ENCODE results near the gene SYNE2.
"Not testable (repeated sequence)": the region's sequence is repeated elsewhere in the genome, so short reads cannot be mapped to it uniquely, and the experiment has no call there.

Gene SYNE2

DNA sequence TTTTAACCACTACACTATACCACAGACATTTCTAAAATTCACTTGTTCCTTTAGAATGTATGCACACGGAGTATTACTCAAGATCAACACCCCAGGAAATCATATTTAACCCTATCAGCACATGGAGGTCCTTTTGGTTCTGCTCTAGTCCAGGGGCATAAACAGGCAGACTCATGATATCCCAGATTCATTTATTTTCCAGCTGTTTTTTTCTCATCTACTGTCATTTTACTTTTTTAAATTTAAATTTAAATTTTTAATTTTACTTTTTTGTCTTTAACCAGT, 17.9 kb downstream of the SYNE2 start:
- not testable (repeated sequence) for DNase-seq

GRCh38 chr14:63874223-63874622, 21.4 kb downstream of the SYNE2 start:
- DNase-seq = no peak

GRCh38 chr14:63875311-63875710, 22.5 kb downstream of the SYNE2 start:
- DNase-seq = no peak

DNA sequence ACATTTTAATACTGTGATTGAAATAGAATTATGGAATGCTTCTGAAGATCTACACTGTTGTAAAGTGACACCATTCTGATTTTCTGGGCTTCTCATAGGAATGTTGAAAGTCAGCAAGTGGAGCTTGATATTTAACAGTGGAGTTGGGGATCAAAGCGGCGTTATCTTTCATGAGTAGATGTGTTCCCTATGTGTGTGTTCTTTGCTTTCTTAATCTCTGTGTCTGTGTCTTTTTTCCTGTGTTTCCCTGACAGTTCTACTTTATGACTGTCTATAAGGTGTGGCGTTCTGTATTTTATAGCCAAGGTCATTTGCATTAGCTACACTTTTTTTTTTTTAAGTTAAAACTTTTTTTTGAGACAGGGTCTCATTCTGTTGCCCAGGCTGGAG, 24.7 kb downstream of the SYNE2 start:
- no peak for DNase-seq

- no peak for DNase-seq
These were observed 25.2 kb downstream of the SYNE2 start for GRCh38 chr14:63878052-63878451.

- DNase-seq = no peak
These were observed 26.0 kb downstream of the SYNE2 start for GRCh38 chr14:63878792-63879191.

DNA sequence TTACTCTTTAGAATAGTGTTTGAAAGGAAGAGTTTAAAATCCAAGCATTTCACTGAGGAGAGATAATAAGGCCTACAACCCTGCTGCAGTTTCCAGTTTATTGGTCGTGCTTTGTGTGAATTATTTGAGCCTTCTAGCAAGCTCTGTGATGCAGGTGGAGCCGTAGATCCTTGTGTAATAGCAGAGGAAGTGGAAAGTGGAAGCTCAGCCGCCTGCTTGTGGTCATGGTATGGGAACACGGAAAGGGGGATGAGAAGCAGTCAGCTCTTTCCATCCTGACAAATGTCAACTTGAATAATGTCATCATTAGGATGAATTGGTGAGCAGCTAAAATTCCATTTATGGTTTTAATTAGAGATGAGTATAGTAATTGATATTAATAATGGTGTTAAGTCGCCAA, 29.1 kb downstream of the SYNE2 start:
- no peak for DNase-seq

DNA sequence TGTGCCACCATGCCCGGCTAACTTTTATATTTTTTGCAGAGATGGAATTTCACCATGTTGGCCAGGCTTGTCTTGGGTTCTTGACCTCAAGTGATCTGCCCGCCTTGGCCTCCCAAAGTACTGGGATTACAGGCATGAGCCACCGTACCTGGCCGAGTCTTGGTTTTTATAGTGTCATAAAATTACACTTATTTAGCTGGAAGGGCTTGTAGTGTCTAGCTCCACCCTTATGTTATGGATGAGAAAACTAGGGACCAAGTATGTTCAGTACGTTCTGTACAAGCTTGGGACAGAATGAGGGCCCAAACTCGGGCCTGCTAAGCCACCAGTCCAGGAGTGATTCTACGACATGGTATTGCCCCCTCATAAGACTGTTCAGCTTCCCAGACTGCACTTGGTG, 35.1 kb downstream of the SYNE2 start:
- DNase-seq = no peak

- no peak for DNase-seq
These were observed 37.7 kb downstream of the SYNE2 start for GRCh38 chr14:63890553-63890952.

DNA sequence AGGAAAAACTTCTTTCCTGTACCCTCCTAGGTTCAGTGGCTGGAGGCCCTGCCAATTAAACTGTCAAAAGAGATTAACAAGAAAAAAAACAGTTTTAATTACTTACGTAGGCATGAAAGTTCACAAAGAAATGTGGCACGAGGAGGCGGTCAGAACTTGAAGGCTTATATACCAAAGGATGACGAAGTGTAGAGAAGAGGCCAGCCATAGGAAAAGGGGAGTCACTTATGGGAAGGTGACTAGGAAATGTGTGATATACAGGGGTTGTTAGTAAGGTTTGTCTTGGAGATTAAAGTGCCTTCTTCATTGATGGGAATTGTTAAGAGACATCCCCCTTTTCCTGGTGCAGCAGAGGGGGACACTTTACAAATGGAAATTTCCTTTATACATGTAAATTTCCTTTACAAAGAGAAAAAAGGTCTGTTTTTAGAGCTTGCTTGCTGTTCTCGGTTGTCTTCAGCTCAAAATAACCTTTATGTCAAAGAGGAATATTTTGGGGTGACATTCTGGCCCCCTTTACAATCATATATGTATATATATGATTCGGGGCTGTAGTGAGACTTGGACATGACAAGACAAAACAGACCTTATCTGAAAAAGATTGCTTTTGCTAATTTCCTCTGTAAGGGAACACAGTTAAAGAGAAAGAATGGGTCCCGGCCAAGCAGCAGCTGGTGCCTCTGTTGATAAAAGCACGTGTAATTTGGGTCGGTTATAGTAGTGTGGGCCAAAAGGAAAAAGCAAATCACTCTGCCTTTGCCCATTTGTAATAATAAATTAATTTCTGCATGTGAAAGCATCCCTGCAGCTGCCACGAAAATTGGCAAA, 38.6 kb downstream of the SYNE2 start:
- no peak for DNase-seq

DNA sequence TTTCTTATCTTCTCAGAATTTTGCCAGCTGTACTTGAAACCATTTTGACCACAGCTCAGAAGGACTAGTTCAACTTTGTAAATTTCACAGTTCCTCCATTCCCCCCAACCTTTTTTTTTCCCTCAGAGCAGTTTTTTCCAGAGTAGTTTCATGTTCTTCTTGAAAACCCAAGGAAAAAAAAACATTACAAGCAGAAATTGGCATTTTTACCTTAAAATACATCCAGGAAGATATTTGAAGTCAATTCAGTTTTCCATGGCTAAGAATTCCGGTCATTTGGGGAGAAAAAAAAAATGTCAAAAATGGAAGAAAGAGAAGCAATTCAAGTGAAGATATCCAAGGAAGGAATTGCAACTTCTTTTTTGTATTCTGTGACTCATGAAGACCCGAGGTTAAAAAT, 39.5 kb downstream of the SYNE2 start:
- DNase-seq = no peak

- no peak for DNase-seq
These were observed 41.1 kb downstream of the SYNE2 start for GRCh38 chr14:63893701-63894458.

- DNase-seq = no peak
These were observed 42.7 kb downstream of the SYNE2 start for GRCh38 chr14:63895510-63895909.

DNA sequence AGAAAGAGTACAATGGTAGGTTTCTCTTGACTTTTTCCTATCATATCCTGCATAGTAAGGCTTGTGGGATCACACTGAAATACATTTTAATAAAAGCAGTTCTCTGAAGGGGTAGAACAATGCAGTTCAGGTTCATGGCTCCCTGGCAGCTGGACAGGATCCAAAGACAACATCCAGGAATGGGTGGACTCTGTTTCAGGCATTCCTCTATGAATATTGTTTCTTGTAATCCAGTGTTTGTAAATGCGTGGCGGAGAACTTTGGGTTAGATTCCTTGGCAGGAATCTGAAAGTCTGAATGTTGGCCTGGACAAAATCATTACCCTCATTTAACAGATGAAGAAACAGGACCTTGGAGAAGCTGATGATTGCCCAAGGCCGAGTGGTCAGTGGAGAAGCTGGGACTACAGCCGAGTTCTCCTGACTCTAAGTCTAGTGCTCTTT, 43.5 kb downstream of the SYNE2 start:
- DNase-seq = no peak

GRCh38 chr14:63897721-63898163, 44.9 kb downstream of the SYNE2 start:
- no peak for DNase-seq

- DNase-seq = no peak
These were observed 47.1 kb downstream of the SYNE2 start for GRCh38 chr14:63899953-63900352.

DNA sequence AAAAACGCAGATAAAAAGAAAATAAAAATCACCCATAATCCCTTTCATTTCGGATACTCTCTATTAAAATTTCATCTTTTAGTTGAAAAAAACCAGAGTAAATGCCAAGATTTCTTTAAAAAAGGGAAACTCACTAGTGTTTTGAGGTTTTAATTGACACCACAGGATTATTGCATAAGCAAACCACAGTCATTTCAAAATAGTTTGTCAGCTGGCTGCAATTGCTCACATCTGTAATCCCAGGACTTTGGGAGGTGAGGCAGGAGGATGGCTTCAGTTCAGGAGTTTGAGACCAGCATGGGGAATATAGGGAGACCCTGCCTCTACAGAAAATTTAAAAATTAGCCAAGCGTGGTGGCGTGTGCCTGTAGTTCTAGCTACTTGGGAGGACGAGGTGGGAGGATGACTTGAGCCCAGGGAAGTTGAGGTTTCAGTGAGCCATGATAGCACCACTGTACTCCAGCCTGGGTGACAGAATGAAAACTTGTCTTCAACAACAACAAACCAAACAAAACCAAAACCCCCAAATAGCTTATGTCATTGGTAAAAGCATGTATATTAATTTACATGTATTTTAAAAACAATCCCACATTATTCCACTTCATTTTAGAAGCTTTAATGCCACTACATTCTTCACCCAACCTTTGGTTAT, 48.8 kb downstream of the SYNE2 start:
- DNase-seq = no peak

- no peak for DNase-seq
These were observed 49.7 kb downstream of the SYNE2 start for GRCh38 chr14:63902375-63902976.

GRCh38 chr14:63904724-63905123, 51.9 kb downstream of the SYNE2 start:
- no peak for DNase-seq

DNA sequence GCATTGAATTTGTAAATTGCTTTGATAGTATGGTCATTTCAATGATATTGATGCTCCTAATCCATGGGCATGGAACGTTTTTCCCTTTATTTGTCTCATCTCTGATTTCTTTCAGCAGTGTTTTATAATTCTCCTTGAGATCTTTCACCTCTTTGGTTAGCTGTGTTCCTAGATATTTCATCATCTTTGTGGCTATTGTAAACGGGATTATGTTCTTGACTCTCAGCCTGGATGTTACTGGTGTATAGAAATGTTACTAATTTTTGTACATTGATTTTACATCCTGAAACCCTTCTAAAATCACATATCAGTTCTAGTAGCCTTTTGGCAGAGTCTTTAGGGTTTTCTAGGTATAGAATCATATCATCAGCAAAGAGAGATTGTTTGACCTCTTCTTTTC, 52.6 kb downstream of the SYNE2 start:
- DNase-seq = no peak

DNA sequence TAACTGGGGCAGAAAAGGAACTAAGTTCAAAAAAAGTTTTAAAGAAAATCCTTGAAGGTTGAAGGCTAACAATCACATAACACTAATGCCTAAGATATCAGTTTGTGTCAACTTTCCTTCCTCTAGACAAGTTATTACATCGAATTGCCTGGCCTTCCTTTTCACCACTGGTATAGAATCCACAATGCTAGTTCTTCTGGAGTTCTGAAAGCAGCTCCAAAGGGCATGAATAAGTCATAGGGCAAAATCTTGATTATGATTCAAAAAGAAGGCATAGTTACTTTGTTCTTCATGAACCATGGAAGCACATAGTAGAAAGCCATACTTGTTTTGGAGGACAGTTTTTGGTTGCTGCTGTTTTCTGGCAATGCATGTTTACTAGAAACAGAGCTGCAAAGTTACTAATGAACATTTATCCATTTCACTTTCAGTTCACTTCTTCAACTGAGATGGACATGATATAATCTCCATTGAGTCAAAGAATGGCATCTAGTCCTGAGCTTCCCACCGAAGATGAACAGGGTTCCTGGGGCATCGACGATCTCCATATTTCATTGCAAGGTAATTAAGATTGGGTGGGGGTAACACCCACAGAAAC, 56.0 kb downstream of the SYNE2 start:
- no peak for DNase-seq

- no peak for DNase-seq
These were observed 57.2 kb downstream of the SYNE2 start for GRCh38 chr14:63909984-63910383.
